ENCODE results near the gene SOX11.

DNA sequence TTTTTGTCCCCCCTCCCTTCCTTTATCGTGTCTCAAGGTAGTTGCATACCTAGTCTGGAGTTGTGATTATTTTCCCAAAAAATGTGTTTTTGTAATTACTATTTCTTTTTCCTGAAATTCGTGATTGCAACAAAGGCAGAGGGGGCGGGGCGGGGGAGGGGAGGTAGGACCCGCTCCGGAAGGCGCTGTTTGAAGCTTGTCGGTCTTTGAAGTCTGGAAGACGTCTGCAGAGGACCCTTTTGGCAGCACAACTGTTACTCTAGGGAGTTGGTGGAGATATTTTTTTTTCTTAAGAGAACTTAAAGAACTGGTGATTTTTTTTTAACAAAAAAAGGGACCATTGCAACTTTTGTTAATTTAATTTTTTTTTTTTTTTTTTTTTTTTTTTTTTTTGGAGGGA lies 2.1 kb downstream of the SOX11 start:
- no peak for TF ChIP-seq EZH2 (IDR thresholded peaks at IDR 0.05; ENCODE audit: borderline replicate concordance, insufficient read depth, low read length, poor library complexity, severe bottlenecking)
- TF ChIP-seq EP300 (conservative IDR thresholded peaks at IDR 0.05; ENCODE audit: poor library complexity, severe bottlenecking) = no peak
- TF ChIP-seq CTCF (IDR thresholded peaks at IDR 0.05; ENCODE audit: poor library complexity, severe bottlenecking) = no peak
- TF ChIP-seq POLR2AphosphoS5 (IDR thresholded peaks at IDR 0.05) = peak; percentile 41
- TF ChIP-seq RAD21 (conservative IDR thresholded peaks at IDR 0.05) = no peak
